OCI-LY3 (cell line): ENCODE measurements around the gene AMTN.
"Not testable (repeated sequence)": the region's sequence is repeated elsewhere in the genome, so short reads cannot be mapped to it uniquely, and the experiment has no call there.

Experiments used
- H2AFZ ChIP-seq: fragments of 200-600, 300-600 bp; shearing (Covaris generic); 2 replicates; pipeline ENCODE4 v1.6.0; 2014; ENCODE audit warnings: antibody characterized with exemption, low read depth, low read length
- H3K27ac ChIP-seq: fragments of 200-600, 300-600 bp; sonication (generic); 2 replicates; pipeline ENCODE4 v1.5.1; 2014; ENCODE audit warnings: mild to moderate bottlenecking, low read length, moderate library complexity, mixed read lengths
- H3K27me3 ChIP-seq: fragments of 200-600, 300-600 bp; sonication (generic); 2 replicates; pipeline ENCODE4 v1.6.1; 2014; ENCODE audit warnings: low read depth, low read length, mixed read lengths
- H3K36me3 ChIP-seq: fragments of 200-600, 300-600 bp; sonication (generic); replicated peaks from 2 replicates; pipeline ENCODE3; 2014; ENCODE audit warnings: low read depth, low read length, mixed read lengths
- H3K4me1 ChIP-seq: fragments of 300-600, 200-600 bp; sonication (generic); 2 replicates; pipeline ENCODE4 v1.6.1; 2014; ENCODE audit warnings: low read length, mixed read lengths
- H3K4me2 ChIP-seq: fragments of 200-600, 300-600 bp; sonication (generic); 2 replicates; pipeline ENCODE4 v1.6.1; 2014; ENCODE audit warnings: low read length, mixed read lengths
- H3K4me3 ChIP-seq: fragments of 300-600, 200-600 bp; sonication (generic); 2 replicates; pipeline ENCODE4 v1.5.1; 2014; ENCODE audit warnings: antibody characterized with exemption, mild to moderate bottlenecking, low read length, moderate library complexity
- H3K79me2 ChIP-seq: fragments of 300-600, 200-600 bp; shearing (Covaris generic); 2 replicates; pipeline ENCODE4 v1.6.1; 2014; ENCODE audit warnings: mild to moderate bottlenecking, low read length, mixed read lengths
- H3K9ac ChIP-seq: fragments of 300-600, 200-600 bp; shearing (Covaris generic); 2 replicates; pipeline ENCODE4 v1.6.0; 2014; ENCODE audit warnings: mild to moderate bottlenecking, low read length, moderate library complexity
- H3K9me3 ChIP-seq: fragments of 200-600, 300-600 bp; shearing (Covaris generic); 2 replicates; pipeline ENCODE4 v1.6.1; 2014; ENCODE audit warnings: low read length, mixed read lengths; ENCODE audit not compliant: insufficient read depth
- H4K20me1 ChIP-seq: fragments of 200-600, 300-600 bp; sonication (generic); 2 replicates; pipeline ENCODE4 v1.6.1; 2016; ENCODE audit warnings: low read length, mixed read lengths; ENCODE audit not compliant: insufficient read depth
- CTCF ChIP-seq: fragments of 200-600, 300-600 bp; sonication (generic); IDR thresholded peaks from 2 replicates; pipeline ENCODE4 v1.5.1; 2014; ENCODE audit warnings: antibody characterized with exemption, low read length, low read depth
- EZH2phosphoT487 ChIP-seq: fragments of 200-600 bp; shearing (Covaris generic); IDR thresholded peaks from 2 replicates; pipeline ENCODE4 v1.6.1; 2018; ENCODE audit warnings: antibody characterized with exemption, mixed run types, low read depth

AMTN gene

GRCh38 chr4:70496231-70496630, 22.1 kb upstream of the AMTN start:
- no peaks in the 10 kb centered on the region for H3K4me1 ChIP-seq
- H3K4me3 ChIP-seq: no peak overlapping the region
- H3K79me2 ChIP-seq: no peaks in the 10 kb centered on the region
- H3K27ac ChIP-seq: no peak overlapping the region
- no peaks in the 10 kb centered on the region for H4K20me1 ChIP-seq
- H3K9ac ChIP-seq: no peak overlapping the region
- H3K4me2 ChIP-seq: no peak overlapping the region
- H3K9me3 ChIP-seq: no peaks in the 10 kb centered on the region
- no peak overlapping the region for H2AFZ ChIP-seq
- H3K36me3 ChIP-seq: no peaks in the 10 kb centered on the region
- no peak for TF ChIP-seq EZH2phosphoT487
- TF ChIP-seq CTCF: no peak
- no peaks in the 10 kb centered on the region for H3K27me3 ChIP-seq

- H3K27me3 ChIP-seq, H3K4me1 ChIP-seq, H3K9ac ChIP-seq, H4K20me1 ChIP-seq, H3K36me3 ChIP-seq, H2AFZ ChIP-seq, H3K79me2 ChIP-seq, H3K4me3 ChIP-seq, H3K9me3 ChIP-seq, H3K27ac ChIP-seq, H3K4me2 ChIP-seq: not testable (repeated sequence)
Measured at GRCh38 chr4:70501838-70502237, 16.5 kb upstream of the AMTN start.

DNA sequence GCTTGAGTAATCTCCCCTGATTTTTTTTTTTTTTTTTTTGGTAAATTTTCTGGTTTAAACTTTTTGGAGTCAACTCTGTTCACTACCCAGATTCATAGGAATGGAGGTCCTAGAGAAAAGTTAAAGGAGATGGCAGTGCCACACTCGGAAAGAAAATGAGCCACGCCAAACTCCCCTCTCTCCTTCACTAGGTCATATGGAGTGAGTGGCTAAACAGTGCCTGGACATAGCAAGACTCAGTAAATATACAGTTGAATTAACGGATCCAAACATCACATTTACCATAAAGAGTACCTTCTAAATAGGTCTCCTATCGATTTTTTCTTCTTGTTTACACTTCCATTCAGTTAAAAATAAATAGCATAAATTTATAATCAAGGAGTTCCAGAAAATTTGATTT, 13.6 kb upstream of the AMTN start:
- Histone ChIP-seq H3K4me3 (peak overlapping the region; percentile 32), H3K9me3 (no peaks in the 10 kb centered on the region), H3K4me2 (peak overlapping the region; percentile 55), H3K4me1 (peaks cover 3% of the 10 kb centered on the region; the same call in 1 of the 2 replicates), H3K27ac (no peak overlapping the region), H3K36me3 (no peaks in the 10 kb centered on the region), H4K20me1 (no peaks in the 10 kb centered on the region), H3K79me2 (no peaks in the 10 kb centered on the region), H2AFZ (0 out of 2 replicates have a peak overlapping the region, but pooled peaks have one; percentile 14), H3K27me3 (peaks cover 10% of the 10 kb centered on the region; the same call in 1 of the 2 replicates), H3K9ac (no peak overlapping the region)
- no peak for TF ChIP-seq EZH2phosphoT487

GRCh38 chr4:70505151-70505748, 13.1 kb upstream of the AMTN start:
- no peak for TF ChIP-seq EZH2phosphoT487
- TF ChIP-seq CTCF: peak; percentile 97
- Histone ChIP-seq H3K9me3 (no peaks in the 10 kb centered on the region), H3K36me3 (no peaks in the 10 kb centered on the region), H3K27me3 (peaks cover 10% of the 10 kb centered on the region; the same call in 1 of the 2 replicates), H3K79me2 (no peaks in the 10 kb centered on the region), H3K27ac (no peak overlapping the region), H3K4me2 (peak overlapping the region; percentile 55), H4K20me1 (no peaks in the 10 kb centered on the region), H2AFZ (0 out of 2 replicates have a peak overlapping the region, but pooled peaks have one; percentile 14), H3K9ac (no peak overlapping the region), H3K4me3 (peak overlapping the region; percentile 32), H3K4me1 (peaks cover 3% of the 10 kb centered on the region; the same call in 1 of the 2 replicates)

DNA sequence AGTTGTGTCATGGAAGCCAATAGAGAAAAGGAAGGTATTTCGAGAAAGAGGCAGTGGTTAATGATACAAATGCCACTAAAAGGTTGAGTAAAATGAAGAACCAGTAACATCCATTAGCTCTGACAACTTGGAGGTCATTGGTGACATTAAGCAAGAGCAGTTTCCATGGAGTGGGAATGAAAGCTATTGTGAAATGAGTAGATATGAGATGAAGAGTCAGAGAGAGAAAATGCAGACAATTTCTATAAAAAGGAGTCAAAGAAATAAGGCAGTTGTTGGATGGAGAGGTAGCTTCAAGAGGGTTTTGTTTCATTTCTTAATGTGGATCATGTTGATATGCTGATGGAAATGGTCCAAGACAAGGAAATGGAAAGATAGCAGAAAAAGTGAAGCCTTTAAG, 9.6 kb upstream of the AMTN start:
- Histone ChIP-seq H3K27me3 (peaks cover 10% of the 10 kb centered on the region; the same call in 1 of the 2 replicates), H3K79me2 (no peaks in the 10 kb centered on the region), H3K9ac (no peak overlapping the region), H2AFZ (no peak overlapping the region), H3K4me2 (no peak overlapping the region), H3K27ac (no peak overlapping the region), H3K36me3 (no peaks in the 10 kb centered on the region), H3K4me3 (no peak overlapping the region), H4K20me1 (no peaks in the 10 kb centered on the region), H3K9me3 (no peaks in the 10 kb centered on the region), H3K4me1 (peaks cover 3% of the 10 kb centered on the region; the same call in 1 of the 2 replicates)
- TF ChIP-seq CTCF (no peak), EZH2phosphoT487 (no peak)
